Naive thymus-derived CD8-positive, alpha-beta T cell (primary cell): ENCODE measurements around the gene ZNF641. TPM values are rescaled to one million over a fixed set of nuclear protein-coding genes. Genes with fewer than 3 reads are reported as not detected.
"Not testable (repeated sequence)": the region's sequence is repeated elsewhere in the genome, so short reads cannot be mapped to it uniquely, and the experiment has no call there.

Experiments used
- ATAC-seq, 2 donors: fragments of 150-1000 bp; cut with Tn5 transposase in 1 of 2; sonication (Bioruptor Pico), chemical (Tn5 transposase) in 1 of 2; 1 replicate in 1 of 2; 2 replicates in 1 of 2; pipeline ENCODE4 v1.10.0; 2021; ENCODE audit warnings: mild to moderate bottlenecking in 2 of 2, moderate library complexity in 2 of 2
- POLR2A ChIA-PET: fragments of 350-600 bp; sonication (Branson Sonifier 250); formaldehyde crosslinking; loops from one replicate; lab custom pipeline; 2021; ENCODE audit warnings: antibody characterized with exemption; lab: Charles Lee
- DNase-seq, 10 donors: peaks; one replicate each; pipeline versions ENCODE4 v3.0.0 to v3.0.0-alpha.2; 2020 to 2022
- H3K27ac Mint-ChIP-seq, 10 donors: one replicate each; pipeline ENCODE4 v1.8.0; 2020 to 2022; ENCODE audit warnings: mild to moderate bottlenecking in 10 of 10, mixed read lengths in 10 of 10, moderate library complexity in 4 of 10, inconsistent platforms in 1 of 10
- H3K27me3 Mint-ChIP-seq, 5 donors: one replicate each; pipeline ENCODE4 v1.8.0; 2021 to 2022; ENCODE audit warnings: mixed read lengths in 5 of 5
- H3K36me3 Mint-ChIP-seq, 3 donors: one replicate each; pipeline ENCODE4 v1.8.0; 2020 to 2022; ENCODE audit warnings: mixed read lengths in 3 of 3, mild to moderate bottlenecking in 2 of 3, inconsistent platforms in 1 of 3
- H3K4me1 Mint-ChIP-seq, 4 donors: one replicate each; pipeline ENCODE4 v1.8.0; 2021 to 2022; ENCODE audit warnings: mixed read lengths in 4 of 4
- H3K4me3 Mint-ChIP-seq, 10 donors: one replicate each; pipeline ENCODE4 v1.8.0; 2020 to 2022; ENCODE audit warnings: mild to moderate bottlenecking in 10 of 10, mixed read lengths in 10 of 10, moderate library complexity in 6 of 10, inconsistent platforms in 1 of 10
- H3K9me3 Mint-ChIP-seq, 9 donors: one replicate each; pipeline ENCODE4 v1.8.0; 2020 to 2022; ENCODE audit warnings: mixed read lengths in 9 of 9, mild to moderate bottlenecking in 3 of 9, inconsistent platforms in 1 of 9, moderate library complexity in 1 of 9
- polyA plus RNA-seq, 3 donors: library from polyadenylated mRNA; unstranded; fragments of 300-500 nt; fragmentation: Illumina TruSeq; gene quantifications; one replicate each; pipeline ENCODE4 v1.2.3, GENCODE V29; 2021
- total RNA-seq, 8 experiments: library from RNA in 2 of 8; stranded (reverse) in 2 of 8; gene quantifications; one replicate each; pipeline ENCODE4 v1.2.3 and lab custom pipeline; 2021 to 2026

Gene ZNF641
- total and polyA plus RNA-seq, 5 experiments from 2014 or later: 10.4 to 40.8 (median 15.8) TPM

DNA sequence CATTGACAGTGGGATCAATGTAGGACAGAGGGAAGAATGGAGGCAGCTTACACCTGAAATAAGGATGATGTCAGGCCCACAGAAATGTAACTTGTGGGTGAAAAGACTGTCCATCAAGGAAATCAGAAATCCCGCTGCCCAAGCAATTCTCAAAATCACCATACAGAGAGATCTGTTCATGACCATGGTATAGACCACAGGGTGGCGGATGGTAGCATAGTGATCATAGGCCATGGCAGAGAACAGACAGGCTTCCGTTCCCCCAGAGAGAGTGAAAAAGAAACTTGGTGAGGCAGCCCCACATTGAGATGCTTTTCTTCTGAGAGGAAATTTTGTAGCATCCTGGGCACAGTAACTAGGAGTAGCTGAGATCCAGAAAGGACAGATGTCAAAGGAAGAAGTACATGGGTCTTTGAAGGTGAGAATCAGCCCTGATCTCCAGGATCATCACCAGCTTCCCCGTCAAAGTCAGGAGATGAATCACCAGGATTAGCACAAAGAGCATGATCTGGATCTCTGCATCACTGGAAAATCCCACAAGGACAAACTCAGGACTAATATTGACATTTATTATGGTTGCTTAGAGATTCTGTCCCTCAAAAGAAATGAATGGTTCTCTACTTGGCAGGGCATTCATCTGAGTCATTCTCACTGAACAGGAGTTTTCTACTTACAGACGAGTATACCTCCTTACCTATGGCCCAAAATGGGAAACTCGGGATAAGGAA is 5.5 kb upstream of the ZNF641 start:
- Mint-ChIP-seq H3K27ac (no peak overlapping the region), H3K9me3 (no peaks in the 10 kb centered on the region), H3K27me3 (no peaks in the 10 kb centered on the region), H3K4me3 (no peak overlapping the region), H3K36me3 (no peaks in the 10 kb centered on the region), H3K4me1 (peaks cover 3 to 10% (median 8%) of the 10 kb centered on the region in 4 donors)
- ATAC-seq: no peak
- no peak for DNase-seq
- POLR2A ChIA-PET: no interaction called here

DNA sequence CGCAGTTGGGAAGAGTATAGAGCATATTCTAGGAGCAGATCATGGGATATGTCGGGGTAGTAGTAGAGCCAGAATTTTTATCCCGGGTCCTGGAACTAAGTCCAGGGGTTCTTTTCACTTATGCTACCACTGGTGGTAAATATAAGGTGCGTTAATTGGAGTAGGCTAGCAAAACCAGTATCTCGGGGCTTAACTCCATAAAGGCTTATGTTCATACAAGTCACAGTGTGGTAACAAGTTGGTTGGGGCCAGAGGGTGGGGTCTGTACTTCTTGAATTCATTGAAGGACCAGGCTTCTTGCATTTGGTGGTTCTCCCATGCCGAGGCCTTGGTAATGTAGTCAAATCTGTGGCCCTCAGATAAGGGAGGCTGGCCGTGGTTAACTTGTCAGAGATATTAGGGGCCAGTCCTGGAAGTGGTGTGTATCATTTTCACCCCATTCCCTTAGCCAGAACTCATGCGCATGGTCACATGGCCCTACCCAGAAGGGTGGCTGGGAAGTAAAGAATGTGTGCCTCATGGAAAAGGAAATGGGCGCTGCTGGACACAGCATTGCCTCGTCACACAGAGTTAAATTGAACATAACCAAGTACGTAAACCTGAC is 1.5 kb upstream of the ZNF641 start:
- ATAC-seq (no peak), DNase-seq (no peak)
- H3K36me3 Mint-ChIP-seq: peaks cover under 1 to 14% (median 8%) of the 10 kb centered on the region in 3 donors
- H3K9me3 Mint-ChIP-seq: no peaks in the 10 kb centered on the region
- POLR2A ChIA-PET: interaction anchor here (0.7 kb wide), 1 partner anchor 117 kb away, joined by 3 read pairs; no protein-coding TSS in a partner anchor
- H3K4me1 Mint-ChIP-seq: peaks cover 16 to 41% (median 36%) of the 10 kb centered on the region in 4 donors
- peak overlapping the region in 6 of 10 donors; percentile 9 to 64 (median 38) for H3K4me3 Mint-ChIP-seq
- peak overlapping the region in 5 of 10 donors; percentile 41 to 92 (median 87) for H3K27ac Mint-ChIP-seq
- no peaks in the 10 kb centered on the region for H3K27me3 Mint-ChIP-seq

DNA sequence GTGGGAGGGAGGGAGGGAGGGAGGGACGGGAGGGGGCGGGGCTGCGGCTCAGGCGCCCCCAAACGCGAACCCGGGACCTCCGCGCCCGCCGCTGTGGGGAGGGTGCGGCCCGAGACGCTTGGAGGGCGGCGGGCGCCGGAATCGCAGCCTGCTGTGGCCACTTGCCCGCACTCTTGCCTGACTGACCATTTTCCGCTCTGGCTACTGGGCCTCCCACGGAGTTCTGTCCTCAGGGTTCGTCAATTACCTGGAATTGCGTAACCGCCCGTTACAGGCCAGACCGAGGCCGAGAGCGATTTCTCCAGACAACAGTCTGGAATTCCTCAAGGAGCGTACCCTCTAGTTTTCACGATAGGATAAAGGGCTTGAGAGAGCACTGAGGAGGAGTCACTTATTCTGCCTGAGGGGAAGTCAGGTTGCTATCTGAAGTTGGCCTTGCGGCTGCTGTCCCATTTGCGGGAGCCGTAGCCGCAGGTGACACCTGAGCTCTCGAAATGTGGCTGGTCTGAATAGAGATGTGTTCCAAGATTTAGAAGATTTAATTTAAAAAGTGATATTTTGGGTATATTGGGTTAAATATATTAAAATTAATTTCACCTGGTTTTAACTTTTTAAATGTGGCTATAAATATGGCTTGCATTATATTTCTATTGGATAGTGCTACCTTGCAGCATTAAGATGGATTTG is 446 bp upstream of the ZNF641 start:
- POLR2A ChIA-PET: interaction anchor here (0.8 to 1.8 kb wide), 3 partner anchors 11 to 151 kb away, joined by 4 to 6 read pairs (median 4); no protein-coding TSS in a partner anchor
- H3K4me1 Mint-ChIP-seq: peaks cover 18 to 51% (median 37%) of the 10 kb centered on the region in 4 donors
- H3K4me3 Mint-ChIP-seq: peak overlapping the region; percentile 83 to 95 (median 90)
- H3K27me3 Mint-ChIP-seq: no peaks in the 10 kb centered on the region
- no peaks in the 10 kb centered on the region for H3K9me3 Mint-ChIP-seq
- peaks cover 5 to 25% (median 15%) of the 10 kb centered on the region in 3 donors for H3K36me3 Mint-ChIP-seq
- DNase-seq (no peak), ATAC-seq (peak; percentile 1 to 5)
- peak overlapping the region; percentile 64 to 94 (median 91) for H3K27ac Mint-ChIP-seq

DNA sequence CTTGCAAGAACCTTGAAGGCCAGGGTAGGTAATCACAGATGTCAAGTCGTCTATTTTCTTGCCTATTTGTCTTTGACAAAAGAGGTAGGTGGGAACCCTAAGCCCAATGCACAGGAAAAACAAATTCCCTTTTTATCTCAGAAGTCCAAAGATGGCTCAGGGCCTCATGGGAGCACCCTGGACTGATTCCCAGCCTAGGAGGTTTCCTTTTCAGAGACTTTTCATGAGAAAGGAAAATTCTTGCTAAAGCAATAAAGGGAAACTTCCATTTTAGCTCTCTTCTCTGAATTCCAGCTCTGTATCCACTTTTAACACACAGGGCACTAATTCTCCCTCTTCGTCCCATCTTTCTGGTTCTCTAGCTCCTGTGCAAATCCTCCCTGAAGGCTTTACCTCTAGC is 1.2 kb downstream of the ZNF641 start:
- DNase-seq (no peak), ATAC-seq (no peak)
- Mint-ChIP-seq H3K4me1 (peaks cover 21 to 60% (median 45%) of the 10 kb centered on the region in 4 donors), H3K4me3 (peak overlapping the region; percentile 93 to 97 (median 96)), H3K27me3 (no peaks in the 10 kb centered on the region), H3K27ac (peak overlapping the region; percentile 84 to 97 (median 96)), H3K36me3 (peaks cover 17 to 42% (median 31%) of the 10 kb centered on the region in 3 donors), H3K9me3 (peaks cover 0 to 3% (median 0%) of the 10 kb centered on the region in 9 donors)
- POLR2A ChIA-PET: interaction anchor here (1.0 to 1.8 kb wide), 3 partner anchors 9 to 244 kb away, joined by 3 to 9 read pairs (median 6); partner anchors contain the start of gene SENP1

DNA sequence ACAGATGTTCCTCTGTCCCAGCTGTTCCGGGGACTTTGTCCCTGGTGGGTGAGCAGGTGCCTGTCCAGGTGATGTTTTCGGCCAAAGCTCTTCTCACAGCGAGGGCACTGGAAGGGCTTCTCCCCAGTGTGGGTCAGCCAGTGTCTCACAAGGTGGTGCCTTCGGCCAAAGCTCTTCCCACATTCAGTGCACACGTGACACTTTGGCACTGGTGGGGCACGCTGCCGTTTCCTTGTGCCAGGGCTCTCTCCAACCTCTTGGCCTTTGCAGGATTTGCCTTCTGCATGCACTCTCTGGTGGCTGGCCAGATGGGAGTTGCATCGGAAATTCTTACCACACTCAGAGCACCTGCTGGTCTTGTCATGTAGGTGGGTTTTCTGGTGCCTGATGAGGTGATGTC is 7.7 kb downstream of the ZNF641 start:
- Mint-ChIP-seq H3K27me3 (no peaks in the 10 kb centered on the region), H3K27ac (peak overlapping the region in 2 of 10 donors; percentile 58 to 81), H3K9me3 (peaks cover 0 to 17% (median 5%) of the 10 kb centered on the region in 9 donors), H3K4me1 (peaks cover 10 to 45% (median 26%) of the 10 kb centered on the region in 4 donors), H3K36me3 (peaks cover 43 to 77% (median 75%) of the 10 kb centered on the region in 3 donors), H3K4me3 (no peak overlapping the region)
- no peak for ATAC-seq
- DNase-seq: no peak
- POLR2A ChIA-PET: interaction anchor here (0.8 kb wide), 1 partner anchor 146 kb away, joined by 3 read pairs; no protein-coding TSS in a partner anchor

DNA sequence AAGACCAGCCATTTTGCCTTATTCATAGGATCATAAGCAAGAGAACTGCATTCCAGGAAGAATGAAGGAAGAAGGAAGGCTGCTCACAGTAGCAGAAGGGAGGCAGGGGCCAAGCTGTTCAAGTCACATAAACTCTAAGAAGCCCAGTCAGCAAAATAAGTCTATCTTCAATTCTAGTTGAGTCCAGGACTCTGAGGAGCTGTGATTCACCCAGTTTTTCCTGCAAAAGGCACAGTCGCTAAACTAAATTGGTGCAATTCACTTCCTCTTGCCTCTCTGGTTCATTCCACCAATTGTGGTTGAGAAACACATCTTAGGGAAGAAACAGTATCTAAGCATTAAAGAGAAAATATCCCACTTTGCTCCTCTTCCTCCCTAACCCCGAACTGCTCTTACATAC is 9.8 kb downstream of the ZNF641 start:
- Mint-ChIP-seq H3K27ac (peak overlapping the region in 7 of 10 donors; percentile 9 to 66 (median 38)), H3K4me3 (no peak overlapping the region), H3K9me3 (peaks cover 0 to 21% (median 5%) of the 10 kb centered on the region in 9 donors), H3K27me3 (no peaks in the 10 kb centered on the region), H3K4me1 (peaks cover 12 to 34% (median 23%) of the 10 kb centered on the region in 4 donors), H3K36me3 (peaks cover 38 to 69% (median 57%) of the 10 kb centered on the region in 3 donors)
- POLR2A ChIA-PET: interaction anchor here (2.4 kb wide), 1 partner anchor 9 kb away, joined by 6 read pairs; the partner anchor contains the start of gene ZNF641
- ATAC-seq: no peak
- no peak for DNase-seq

DNA sequence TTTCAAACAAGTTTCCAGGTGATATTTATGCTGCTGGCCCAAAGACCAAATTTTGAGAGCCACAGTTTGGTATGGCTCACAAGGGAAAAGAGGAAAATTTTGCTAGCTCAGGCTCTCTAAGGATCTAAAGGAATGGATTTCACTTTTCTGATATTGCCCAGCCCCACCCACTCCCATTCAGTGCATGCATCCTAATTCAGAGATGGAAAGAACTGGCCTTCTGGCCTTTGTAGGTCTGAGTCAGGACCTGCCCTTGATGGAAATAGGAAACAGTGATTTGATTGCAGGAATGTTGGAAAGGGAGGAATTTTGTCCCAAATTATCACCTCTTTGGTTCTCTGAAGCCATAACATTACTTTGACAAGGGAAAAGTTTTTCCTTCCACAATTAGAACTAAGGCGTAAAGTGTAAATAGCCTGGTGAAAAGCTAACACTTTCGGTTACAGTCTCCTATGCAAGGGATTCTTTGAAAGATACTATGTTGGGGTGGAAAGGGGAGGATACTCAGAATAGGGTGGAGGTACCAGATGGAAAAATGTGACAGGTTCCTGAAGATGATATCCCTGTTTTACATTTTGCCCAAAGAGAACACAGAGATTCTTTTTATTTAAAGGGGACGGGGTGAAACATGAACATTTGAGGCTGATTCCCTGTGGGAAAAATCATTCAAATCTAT is 11.1 kb downstream of the ZNF641 start:
- POLR2A ChIA-PET: interaction anchor here (2.4 kb wide), 1 partner anchor 10 kb away, joined by 6 read pairs; the partner anchor contains the start of gene ZNF641
- DNase-seq (no peak), ATAC-seq (no peak)
- H3K4me3 Mint-ChIP-seq: no peak overlapping the region
- no peaks in the 10 kb centered on the region for H3K27me3 Mint-ChIP-seq
- peaks cover 0 to 21% (median 4%) of the 10 kb centered on the region in 9 donors for H3K9me3 Mint-ChIP-seq
- H3K4me1 Mint-ChIP-seq: peaks cover 10 to 32% (median 24%) of the 10 kb centered on the region in 4 donors
- H3K27ac Mint-ChIP-seq: peak overlapping the region in 6 of 10 donors; percentile 28 to 83 (median 57)
- H3K36me3 Mint-ChIP-seq: peaks cover 27 to 56% (median 43%) of the 10 kb centered on the region in 3 donors

DNA sequence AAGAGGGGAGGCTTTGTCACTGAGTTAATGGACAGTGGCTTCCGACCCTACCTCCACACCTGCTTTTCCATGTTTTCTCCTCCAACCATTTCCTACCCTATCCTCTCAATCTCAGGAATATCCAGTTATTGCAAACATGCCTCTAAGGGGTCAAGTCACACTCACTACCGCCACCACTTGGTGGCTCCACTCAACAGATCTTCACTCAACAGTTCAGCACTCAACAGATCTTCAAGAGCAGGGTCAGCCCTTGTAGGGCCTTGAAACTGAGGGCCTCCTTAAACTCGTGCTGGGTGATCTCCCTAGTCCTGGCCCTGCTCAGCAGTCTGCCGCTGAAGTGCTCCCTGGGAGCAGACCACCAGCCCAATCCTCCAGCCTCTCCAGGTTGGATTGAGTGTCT is 14.2 kb downstream of the ZNF641 start:
- no peak overlapping the region for H3K27ac Mint-ChIP-seq
- POLR2A ChIA-PET: no interaction called here
- peaks cover 8 to 25% (median 19%) of the 10 kb centered on the region in 4 donors for H3K4me1 Mint-ChIP-seq
- H3K27me3 Mint-ChIP-seq: no peaks in the 10 kb centered on the region
- H3K9me3 Mint-ChIP-seq: peaks cover 0 to 19% (median 4%) of the 10 kb centered on the region in 9 donors
- peaks cover 10 to 31% (median 18%) of the 10 kb centered on the region in 3 donors for H3K36me3 Mint-ChIP-seq
- DNase-seq (no peak), ATAC-seq (no peak)
- H3K4me3 Mint-ChIP-seq: no peak overlapping the region

DNA sequence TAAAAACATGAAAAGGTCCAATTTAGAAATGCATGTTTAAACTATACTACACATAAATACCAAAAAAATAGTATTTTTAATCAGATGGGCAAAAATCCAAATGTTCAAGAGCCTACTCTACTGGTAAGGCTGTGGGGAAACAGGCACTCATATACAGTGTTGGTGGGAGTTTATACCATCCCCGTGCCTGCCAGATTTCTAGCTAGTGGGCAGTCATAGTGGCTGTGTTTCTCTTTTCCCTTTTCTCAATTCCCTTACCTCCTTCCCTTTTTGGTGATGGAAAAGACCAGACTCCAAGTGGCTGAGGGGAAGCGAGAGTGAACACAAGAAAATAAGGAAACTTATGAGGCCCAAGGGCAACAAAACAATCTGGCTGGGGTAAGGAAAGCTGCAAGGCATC is 14.7 kb downstream of the ZNF641 start:
- peaks cover 8 to 26% (median 17%) of the 10 kb centered on the region in 3 donors for H3K36me3 Mint-ChIP-seq
- POLR2A ChIA-PET: no interaction called here
- H3K27ac Mint-ChIP-seq: peak overlapping the region in 1 of 10 donors; percentile 24

DNA sequence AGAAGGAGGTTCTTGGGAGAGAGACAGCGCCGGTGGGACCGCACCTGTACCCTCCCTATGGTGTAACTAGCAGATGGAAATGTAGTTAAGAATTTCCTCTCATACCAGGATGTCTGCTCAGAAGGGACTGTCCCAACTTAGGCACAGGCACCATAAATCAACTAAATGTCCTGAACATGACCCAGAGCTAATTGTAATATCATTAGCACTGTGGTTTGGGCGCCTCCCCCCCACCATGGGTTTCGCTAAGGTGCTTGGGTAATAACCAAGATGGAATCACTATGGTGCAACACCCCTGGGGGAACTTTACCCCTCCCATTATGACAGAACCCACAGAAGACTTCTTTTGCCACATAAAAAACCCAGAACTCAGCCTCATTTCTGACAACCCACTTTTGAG is 15.9 kb downstream of the ZNF641 start:
- Mint-ChIP-seq H3K9me3 (peaks cover 0 to 7% (median 2%) of the 10 kb centered on the region in 9 donors), H3K27me3 (no peaks in the 10 kb centered on the region), H3K4me3 (no peak overlapping the region), H3K27ac (peak overlapping the region in 1 of 10 donors; percentile 58), H3K4me1 (peaks cover 10 to 22% (median 15%) of the 10 kb centered on the region in 4 donors), H3K36me3 (peaks cover 3 to 14% (median 6%) of the 10 kb centered on the region in 3 donors)
- POLR2A ChIA-PET: interaction anchor here (1.0 kb wide), 1 partner anchor 45 kb away, joined by 8 read pairs; no protein-coding TSS in a partner anchor
- ATAC-seq (no peak), DNase-seq (no peak)

More for the DNA sequence above, 14.7 kb downstream of the ZNF641 start:
- no peak for ATAC-seq
- Mint-ChIP-seq H3K4me3 (no peak overlapping the region), H3K9me3 (peaks cover 0 to 17% (median 4%) of the 10 kb centered on the region in 9 donors), H3K27me3 (no peaks in the 10 kb centered on the region), H3K4me1 (peaks cover 9 to 23% (median 17%) of the 10 kb centered on the region in 4 donors)
- no peak for DNase-seq

DNA sequence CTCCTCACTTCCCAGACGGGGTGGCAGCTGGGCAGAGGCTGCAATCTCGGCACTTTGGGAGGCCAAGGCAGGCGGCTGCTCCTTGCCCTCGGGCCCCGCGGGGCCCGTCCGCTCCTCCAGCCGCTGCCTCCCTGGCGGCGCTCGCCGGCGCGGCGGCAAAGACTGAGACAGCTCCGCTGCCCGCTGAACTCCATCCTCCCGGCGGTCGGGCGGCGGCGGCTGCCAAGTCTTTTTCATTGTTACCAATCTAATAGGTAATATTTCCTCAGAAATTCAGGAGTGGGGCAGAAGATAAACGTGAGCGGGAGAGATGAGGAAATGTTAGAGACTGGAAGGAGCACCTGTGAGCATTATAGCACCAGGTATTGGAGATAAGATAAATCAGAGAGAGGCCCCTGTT is 17.0 kb downstream of the ZNF641 start:
- H3K27ac Mint-ChIP-seq, H3K36me3 Mint-ChIP-seq, DNase-seq, H3K4me3 Mint-ChIP-seq, ATAC-seq, POLR2A ChIA-PET, H3K9me3 Mint-ChIP-seq, H3K27me3 Mint-ChIP-seq: not testable (repeated sequence)
- H3K4me1 Mint-ChIP-seq: peaks cover 10 to 22% (median 15%) of the 10 kb centered on the region in 4 donors
